Tibial artery (tissue), 4 donors: ENCODE measurements around the gene AKAP6.

Source experiments
- DNase-seq, 2 donors: peaks; one replicate each; pipeline ENCODE4 v3.0.0-alpha.2; 2019
- H3K27ac ChIP-seq, 2 donors: fragments of 200-600 bp; sonication (generic) in 1 of 2; 1 replicate in 1 of 2; 2 replicates in 1 of 2; pipeline ENCODE4 v1.5.1; 2018 to 2019; ENCODE audit warnings: mild to moderate bottlenecking in 1 of 2
- H3K27me3 ChIP-seq, 2 donors: fragments of 200-600 bp; sonication (generic) in 1 of 2; one replicate each; pipeline versions ENCODE4 v1.5.1 to v1.6.0; 2016 to 2019
- H3K36me3 ChIP-seq, 3 donors: fragments of 200-600 bp; sonication (generic) in 2 of 3; one replicate each; pipeline ENCODE4 v1.5.1; 2016 to 2019; ENCODE audit warnings: mild to moderate bottlenecking in 2 of 3
- H3K4me1 ChIP-seq, 4 donors: fragments of 200-600 bp; sonication (generic) in 2 of 4; 1 replicate in 3 of 4; 2 replicates in 1 of 4; pipeline ENCODE4 v1.5.1; 2016 to 2019
- H3K4me3 ChIP-seq, 2 donors: fragments of 200-600 bp; sonication (generic) in 1 of 2; 1 replicate in 1 of 2; 2 replicates in 1 of 2; pipeline ENCODE4 v1.5.1; 2018 to 2019; ENCODE audit warnings: mild to moderate bottlenecking in 2 of 2
- H3K9me3 ChIP-seq, 3 donors: fragments of 200-600 bp; sonication (generic) in 1 of 3; one replicate each; pipeline ENCODE4 v1.5.1; 2016 to 2019
- CTCF ChIP-seq, 2 experiments: fragments of 200-600 bp in 1 of 2; fragments of 450-650 bp in 1 of 2; IDR thresholded peaks; one replicate each; pipeline ENCODE4 v1.5.1; 2017 to 2019; ENCODE audit warnings: antibody characterized with exemption in 2 of 2, mild to moderate bottlenecking in 1 of 2, moderate library complexity in 1 of 2
- intact Hi-C: fragments of 100-400 bp; cut with DNase I; formaldehyde crosslinking; loops from one replicate; pipeline ENCODE4 v1.15.0; 2023; ENCODE audit warnings: low total_unique reads

Gene AKAP6

DNA sequence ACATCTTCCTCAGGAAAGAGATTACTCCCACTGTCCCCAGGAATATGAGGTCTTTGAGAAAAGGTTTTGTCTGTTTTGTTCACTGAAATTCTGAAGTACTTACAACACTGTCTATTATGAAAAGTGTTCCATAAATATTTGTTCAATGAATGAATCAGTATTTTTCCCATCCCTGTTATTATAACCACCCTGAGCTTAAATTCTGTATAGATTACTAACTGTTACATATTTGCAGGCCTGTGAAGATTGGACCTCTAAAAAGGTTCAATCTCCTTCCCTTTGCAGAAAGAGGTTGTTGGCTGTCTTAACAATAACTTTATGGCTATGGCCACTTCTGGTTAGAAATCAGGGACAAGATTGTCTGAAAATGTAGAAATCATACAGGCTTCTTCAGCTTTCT is 435.0 kb downstream of the AKAP6 start:
- H3K4me1 ChIP-seq: peaks cover 0 to 48% (median 16%) of the 10 kb centered on the region in 4 donors
- intact Hi-C loops: no loop called here

GRCh38 chr14:32770422-32770821 is 441.3 kb downstream of the AKAP6 start:
- intact Hi-C loops: no loop called here
- no peak for TF ChIP-seq CTCF (IDR thresholded peaks at IDR 0.05)
- Histone ChIP-seq H3K27ac (no peak overlapping the region), H3K4me1 (no peaks in the 10 kb centered on the region), H3K36me3 (peaks cover 0 to 13% (median 11%) of the 10 kb centered on the region in 3 donors), H3K27me3 (no peaks in the 10 kb centered on the region), H3K9me3 (no peaks in the 10 kb centered on the region), H3K4me3 (no peak overlapping the region)
- no peak for DNase-seq

More for the DNA sequence above, 435.0 kb downstream of the AKAP6 start:
- no peak overlapping the region for H3K27ac ChIP-seq
- no peaks in the 10 kb centered on the region for H3K27me3 ChIP-seq
- no peaks in the 10 kb centered on the region for H3K36me3 ChIP-seq
- no peaks in the 10 kb centered on the region for H3K9me3 ChIP-seq
- no peak for DNase-seq
- TF ChIP-seq CTCF (IDR thresholded peaks at IDR 0.05): no peak
- H3K4me3 ChIP-seq: no peak overlapping the region

DNA sequence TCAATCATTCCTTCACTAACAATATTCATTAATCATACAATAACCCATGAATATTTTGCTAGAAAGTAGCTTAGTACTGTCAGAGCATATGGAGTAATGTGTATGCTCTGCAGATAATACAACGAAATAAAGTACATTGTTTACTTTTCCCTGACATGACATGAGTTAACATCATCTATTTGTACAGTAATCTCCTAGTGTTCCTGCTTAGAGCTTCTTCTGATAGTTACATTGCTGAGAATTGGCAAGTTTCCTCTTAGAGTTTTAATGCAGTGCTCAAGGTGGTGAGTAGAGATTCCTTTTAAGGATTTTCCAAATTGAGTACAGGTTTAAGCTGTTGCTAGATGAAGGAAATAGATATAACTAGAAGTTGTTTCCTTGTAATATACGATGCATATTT is 445.1 kb downstream of the AKAP6 start:
- DNase-seq: no peak
- no peaks in the 10 kb centered on the region for H3K4me1 ChIP-seq
- H3K27me3 ChIP-seq: no peaks in the 10 kb centered on the region
- H3K9me3 ChIP-seq: no peaks in the 10 kb centered on the region
- no peak overlapping the region for H3K27ac ChIP-seq
- TF ChIP-seq CTCF (IDR thresholded peaks at IDR 0.05): no peak
- intact Hi-C loops: no loop called here
- H3K36me3 ChIP-seq: peaks cover 0 to 15% (median 13%) of the 10 kb centered on the region in 3 donors
- H3K4me3 ChIP-seq: no peak overlapping the region

DNA sequence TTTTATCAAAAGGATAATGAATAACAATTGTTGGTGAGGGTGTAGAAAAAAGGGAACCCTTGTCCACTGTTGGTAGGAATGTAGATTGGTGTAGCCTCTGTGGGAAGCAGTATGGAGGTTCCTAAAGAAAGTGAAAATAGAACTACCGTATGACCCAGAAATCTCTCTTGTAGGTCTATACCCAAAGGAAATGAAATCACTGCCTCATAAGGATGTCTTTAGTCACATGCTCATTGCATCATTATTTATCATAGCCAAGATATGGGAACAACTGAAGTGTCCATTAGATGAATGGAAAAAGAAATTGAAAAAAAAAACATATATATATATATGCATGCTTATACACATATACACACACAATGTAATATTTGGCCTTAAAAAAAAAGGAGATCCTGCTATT is 450.7 kb downstream of the AKAP6 start:
- intact Hi-C loops: no loop called here
- no peaks in the 10 kb centered on the region for H3K9me3 ChIP-seq
- TF ChIP-seq CTCF (IDR thresholded peaks at IDR 0.05): no peak

DNA sequence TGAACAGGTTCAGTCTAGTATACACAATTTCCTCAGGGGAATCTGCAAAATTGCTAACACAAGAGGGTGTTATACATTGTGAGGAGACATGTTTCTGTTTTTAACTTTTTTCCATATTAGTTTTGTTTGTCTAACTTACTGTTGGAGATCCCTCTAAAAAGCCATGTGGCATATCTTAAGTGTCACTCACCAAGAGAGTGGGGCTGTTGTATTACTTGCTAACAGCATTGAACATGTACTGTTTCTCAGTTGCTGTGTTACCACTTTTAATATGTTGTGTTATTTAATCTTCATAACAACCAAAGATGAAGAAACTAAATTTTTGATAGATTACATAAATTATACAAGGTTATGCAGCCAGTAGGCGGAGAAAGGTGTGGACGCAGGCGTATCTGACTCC is 455.3 kb downstream of the AKAP6 start:
- no peak for TF ChIP-seq CTCF (IDR thresholded peaks at IDR 0.05)
- no peaks in the 10 kb centered on the region for H3K27me3 ChIP-seq
- no peak for DNase-seq
- H3K4me3 ChIP-seq: no peak overlapping the region
- intact Hi-C loops: no loop called here
- no peaks in the 10 kb centered on the region for H3K9me3 ChIP-seq
- H3K36me3 ChIP-seq: peaks cover 2 to 13% (median 11%) of the 10 kb centered on the region in 3 donors
- H3K27ac ChIP-seq: no peak overlapping the region
- H3K4me1 ChIP-seq: no peaks in the 10 kb centered on the region

More for the DNA sequence above, 450.7 kb downstream of the AKAP6 start:
- H3K27me3 ChIP-seq: no peaks in the 10 kb centered on the region
- H3K4me1 ChIP-seq: no peaks in the 10 kb centered on the region
- no peak overlapping the region for H3K27ac ChIP-seq
- H3K36me3 ChIP-seq: peaks cover 0 to 8% (median 1%) of the 10 kb centered on the region in 3 donors
- no peak for DNase-seq
- H3K4me3 ChIP-seq: no peak overlapping the region

DNA sequence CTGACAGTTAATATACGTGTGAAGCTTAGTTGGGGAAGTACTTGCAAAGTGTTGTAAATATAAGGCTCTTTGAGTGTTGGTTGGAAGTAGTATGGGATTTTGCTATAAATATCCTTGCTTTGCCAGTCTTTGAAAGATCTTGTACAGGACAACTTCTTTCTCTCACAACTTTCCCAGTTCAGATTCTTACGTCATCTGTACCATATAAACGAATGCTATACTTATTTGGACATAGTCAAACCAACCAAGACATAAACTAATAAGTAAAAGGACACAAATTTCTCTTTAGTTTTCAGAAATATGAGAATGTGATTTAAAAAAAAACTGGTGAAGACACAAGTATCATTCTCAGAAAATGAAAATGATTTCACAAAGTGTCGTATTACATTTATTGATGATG is 456.5 kb downstream of the AKAP6 start:
- intact Hi-C loops: no loop called here
- H3K9me3 ChIP-seq: no peaks in the 10 kb centered on the region
- peaks cover 5 to 17% (median 13%) of the 10 kb centered on the region in 3 donors for H3K36me3 ChIP-seq
- no peak for TF ChIP-seq CTCF (IDR thresholded peaks at IDR 0.05)
- no peaks in the 10 kb centered on the region for H3K4me1 ChIP-seq
- no peak overlapping the region for H3K27ac ChIP-seq
- no peak overlapping the region for H3K4me3 ChIP-seq
- DNase-seq: no peak
- H3K27me3 ChIP-seq: no peaks in the 10 kb centered on the region
